ENCODE results near the gene SSC5D.
"Not testable (repeated sequence)": the region's sequence is repeated elsewhere in the genome, so short reads cannot be mapped to it uniquely, and the experiment has no call there.

Gene SSC5D

GRCh38 chr19:55487924-55488687 lies at the start of gene SSC5D:
SSC5D (plus strand) TSS chr19:55488436; CDS start chr19:55488590, 154 bp downstream.
- no peak for DNase-seq (ENCODE audit: low read depth)

- DNase-seq (ENCODE audit: low read depth) = no peak
These were observed 49.2 kb upstream of the SSC5D start for GRCh38 chr19:55439052-55439451.

- DNase-seq (ENCODE audit: low read depth) = no peak
These were observed 47.7 kb upstream of the SSC5D start for GRCh38 chr19:55440411-55441105.

GRCh38 chr19:55441319-55441691 lies 46.9 kb upstream of the SSC5D start:
- no peak for DNase-seq (ENCODE audit: low read depth)

- no peak for DNase-seq (ENCODE audit: low read depth)
These were observed 46.4 kb upstream of the SSC5D start for GRCh38 chr19:55441692-55442321.

- no peak for DNase-seq (ENCODE audit: low read depth)
These were observed 45.8 kb upstream of the SSC5D start for GRCh38 chr19:55442372-55442961.

GRCh38 chr19:55443045-55443823 lies 45.0 kb upstream of the SSC5D start, which contains the start of gene SHISA7:
SHISA7 (minus strand) TSS chr19:55443300; CDS start chr19:55442863, 437 bp downstream.
- DNase-seq (ENCODE audit: low read depth) = no peak

GRCh38 chr19:55443824-55444480 lies 44.3 kb upstream of the SSC5D start:
- no peak for DNase-seq (ENCODE audit: low read depth)

GRCh38 chr19:55444646-55445045 lies 43.6 kb upstream of the SSC5D start:
- no peak for DNase-seq (ENCODE audit: low read depth)

GRCh38 chr19:55446060-55446459 lies 42.2 kb upstream of the SSC5D start:
- no peak for DNase-seq (ENCODE audit: low read depth)

GRCh38 chr19:55447421-55448174 lies 40.6 kb upstream of the SSC5D start:
- DNase-seq (ENCODE audit: low read depth) = no peak

GRCh38 chr19:55448175-55448490 lies 40.1 kb upstream of the SSC5D start:
- not testable (repeated sequence) for DNase-seq (ENCODE audit: low read depth)

GRCh38 chr19:55449469-55449868 lies 38.8 kb upstream of the SSC5D start:
- DNase-seq (ENCODE audit: low read depth) = no peak

- DNase-seq (ENCODE audit: low read depth) = no peak
These were observed 36.9 kb upstream of the SSC5D start for GRCh38 chr19:55451163-55451964.

- no peak for DNase-seq (ENCODE audit: low read depth)
These were observed 36.1 kb upstream of the SSC5D start for GRCh38 chr19:55451965-55452748.

- no peak for DNase-seq (ENCODE audit: low read depth)
These were observed 35.4 kb upstream of the SSC5D start for GRCh38 chr19:55452749-55453346.

GRCh38 chr19:55453511-55454260 lies 34.5 kb upstream of the SSC5D start:
- no peak for DNase-seq (ENCODE audit: low read depth)

- DNase-seq (ENCODE audit: low read depth) = no peak
These were observed 33.4 kb upstream of the SSC5D start for GRCh38 chr19:55454787-55455243.

Data from stimulated activated CD8-positive, alpha-beta memory T cell treated with anti-CD3 and anti-CD28 coated beads, Interleukin-12 subunit alpha, Interleukin-12 subunit beta, amount 100 ng/mL, for 1 hour (primary cell).